Ascending aorta (tissue), 2 donors: ENCODE data around the gene PARVB. TPM values are rescaled to one million over a fixed set of nuclear protein-coding genes. Genes with fewer than 3 reads are reported as not detected.

ENCODE experiments used
- DNase-seq, 2 donors: peaks; one replicate each; pipeline ENCODE4 v3.0.0-alpha.2; 2019; ENCODE audit warnings: low spot score in 2 of 2
- H3K27ac ChIP-seq, 2 donors: fragments of 200-600 bp; sonication (generic); one replicate each; pipeline ENCODE4 v1.5.1; 2016 to 2017; ENCODE audit warnings: mild to moderate bottlenecking in 1 of 2
- H3K27me3 ChIP-seq: fragments of 200-600 bp; sonication (generic); one replicate; pipeline ENCODE4 v1.5.1; 2017
- H3K36me3 ChIP-seq, 2 donors: fragments of 200-600 bp; sonication (generic); one replicate each; pipeline ENCODE4 v1.5.1; 2016
- H3K4me1 ChIP-seq, 2 donors: fragments of 200-600 bp; sonication (generic); one replicate each; pipeline ENCODE4 v1.5.1; 2016 to 2017; ENCODE audit warnings: mild to moderate bottlenecking in 1 of 2
- H3K4me3 ChIP-seq, 2 donors: fragments of 200-600 bp; sonication (generic); one replicate each; pipeline ENCODE4 v1.5.1; 2016 to 2017; ENCODE audit warnings: mild to moderate bottlenecking in 1 of 2
- H3K9me3 ChIP-seq, 2 donors: fragments of 200-600 bp; sonication (generic); one replicate each; pipeline ENCODE4 v1.5.1; 2016
- intact Hi-C: fragments of 100-400 bp; cut with DNase I; formaldehyde crosslinking; loops from one replicate; pipeline ENCODE4 v1.15.1; 2023
- total RNA-seq: library from RNA; depleted of rRNA; stranded (reverse); fragments of >200 nt; gene quantifications from one replicate; pipeline ENCODE4 v1.1.0, GENCODE V29; 2016
- TF ChIP-seq, protein P1 (sequence below), 3 experiments: fragments of 200-600 bp in 2 of 3; fragments of 450-650 bp in 1 of 3; sonication (generic) in 2 of 3; IDR thresholded peaks; one replicate each; pipeline ENCODE4 v1.5.1; 2016 to 2019; ENCODE audit warnings: antibody characterized with exemption in 3 of 3, mild to moderate bottlenecking in 1 of 3, moderate library complexity in 1 of 3

The PARVB gene
- total RNA-seq, 1 donor from 2014 or later = 33.8 TPM

DNA sequence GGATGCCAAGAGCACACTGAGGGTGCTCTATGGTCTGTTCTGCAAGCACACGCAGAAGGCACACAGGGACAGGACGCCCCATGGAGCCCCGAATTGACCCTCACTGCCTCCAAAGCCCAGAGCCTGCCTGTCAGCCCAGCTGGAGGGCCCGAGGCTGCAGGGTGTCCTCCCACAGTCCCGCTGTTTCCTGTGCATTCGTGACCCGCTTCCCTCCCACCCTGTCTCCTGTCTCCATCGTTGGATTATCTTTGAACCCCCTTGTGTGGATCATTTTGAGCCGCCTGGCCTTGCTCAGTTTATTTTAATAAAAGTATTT is 182.2 kb downstream of the PARVB start:
- peaks cover 0 to 12% of the 10 kb centered on the region in 2 donors for H3K9me3 ChIP-seq
- no peak for DNase-seq
- no peak overlapping the region for H3K4me3 ChIP-seq
- H3K4me1 ChIP-seq = peaks cover 6 to 8% of the 10 kb centered on the region in 2 donors
- no peak overlapping the region for H3K27ac ChIP-seq
- no peaks in the 10 kb centered on the region for H3K36me3 ChIP-seq
- TF ChIP-seq, protein P1, sequence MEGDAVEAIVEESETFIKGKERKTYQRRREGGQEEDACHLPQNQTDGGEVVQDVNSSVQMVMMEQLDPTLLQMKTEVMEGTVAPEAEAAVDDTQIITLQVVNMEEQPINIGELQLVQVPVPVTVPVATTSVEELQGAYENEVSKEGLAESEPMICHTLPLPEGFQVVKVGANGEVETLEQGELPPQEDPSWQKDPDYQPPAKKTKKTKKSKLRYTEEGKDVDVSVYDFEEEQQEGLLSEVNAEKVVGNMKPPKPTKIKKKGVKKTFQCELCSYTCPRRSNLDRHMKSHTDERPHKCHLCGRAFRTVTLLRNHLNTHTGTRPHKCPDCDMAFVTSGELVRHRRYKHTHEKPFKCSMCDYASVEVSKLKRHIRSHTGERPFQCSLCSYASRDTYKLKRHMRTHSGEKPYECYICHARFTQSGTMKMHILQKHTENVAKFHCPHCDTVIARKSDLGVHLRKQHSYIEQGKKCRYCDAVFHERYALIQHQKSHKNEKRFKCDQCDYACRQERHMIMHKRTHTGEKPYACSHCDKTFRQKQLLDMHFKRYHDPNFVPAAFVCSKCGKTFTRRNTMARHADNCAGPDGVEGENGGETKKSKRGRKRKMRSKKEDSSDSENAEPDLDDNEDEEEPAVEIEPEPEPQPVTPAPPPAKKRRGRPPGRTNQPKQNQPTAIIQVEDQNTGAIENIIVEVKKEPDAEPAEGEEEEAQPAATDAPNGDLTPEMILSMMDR (IDR thresholded peaks at IDR 0.05) = no peak
- intact Hi-C loops = no loop called here
- no peaks in the 10 kb centered on the region for H3K27me3 ChIP-seq

DNA sequence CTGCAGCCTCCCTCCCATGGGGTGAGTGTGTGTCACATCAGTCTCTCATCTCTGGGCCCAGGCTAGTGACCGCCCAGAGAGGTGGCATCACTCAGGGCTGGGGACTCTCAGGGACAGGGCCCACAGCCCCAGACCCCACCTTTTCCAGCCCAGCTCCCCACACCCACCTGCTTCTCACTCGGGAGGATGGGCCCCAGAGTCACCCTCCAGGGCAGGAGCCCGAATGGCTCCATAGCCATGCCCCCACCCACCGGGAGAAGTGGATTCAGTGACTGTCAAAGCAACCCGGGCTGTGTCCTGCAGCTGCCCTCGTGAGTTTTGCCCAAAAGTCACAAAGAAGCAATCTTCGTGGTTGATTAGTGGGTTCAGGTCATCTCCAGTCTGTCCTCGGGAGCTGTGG is 182.6 kb downstream of the PARVB start:
- Histone ChIP-seq H3K27me3 (no peaks in the 10 kb centered on the region), H3K9me3 (peaks cover 0 to 12% of the 10 kb centered on the region in 2 donors), H3K36me3 (no peaks in the 10 kb centered on the region), H3K4me3 (no peak overlapping the region), H3K27ac (no peak overlapping the region), H3K4me1 (peaks cover 10 to 12% of the 10 kb centered on the region in 2 donors)
- TF ChIP-seq, protein P1 (IDR thresholded peaks at IDR 0.05) = no peak
- no peak for DNase-seq
- intact Hi-C loops = no loop called here

DNA sequence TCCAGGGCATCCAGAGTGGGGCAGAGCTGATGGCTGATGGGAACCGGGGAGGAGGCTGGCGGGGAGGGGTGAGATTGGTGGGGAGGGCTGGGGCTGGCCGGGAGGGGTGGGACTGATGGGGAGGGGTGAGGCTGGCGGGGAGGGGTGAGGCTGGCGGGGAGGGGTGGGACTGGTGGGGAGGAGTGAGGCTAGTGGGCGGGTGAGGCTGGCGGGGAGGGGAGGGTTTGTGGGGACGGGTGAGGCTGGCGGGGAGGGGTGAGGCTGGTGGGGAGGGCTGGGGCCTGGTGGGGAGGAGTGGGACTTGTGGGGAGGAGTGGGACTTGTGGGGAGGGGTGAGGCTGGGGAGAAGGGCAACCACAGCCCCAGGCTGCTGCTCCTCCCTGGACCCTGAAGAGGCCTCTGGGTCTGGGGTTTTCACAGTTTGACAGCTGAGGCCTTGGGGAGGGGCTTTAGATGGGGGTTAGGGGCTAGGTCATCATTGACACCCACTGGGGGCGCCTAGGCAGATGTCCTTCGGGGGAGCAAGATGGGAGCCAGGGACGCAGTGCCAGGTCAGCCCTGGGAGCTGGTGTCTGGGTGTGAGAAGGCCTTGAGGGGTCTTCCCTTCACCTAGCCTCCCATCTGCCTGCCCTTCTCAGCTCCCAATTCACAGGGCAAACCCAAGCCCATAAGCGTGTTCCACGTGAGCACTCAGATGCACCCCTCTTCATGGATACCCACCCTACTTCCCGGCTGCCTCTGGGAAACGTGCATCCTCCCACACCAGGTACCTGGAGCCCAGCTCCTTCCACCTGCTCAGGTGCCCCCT is 183.3 kb downstream of the PARVB start:
- TF ChIP-seq, protein P1 (IDR thresholded peaks at IDR 0.05) = no peak
- DNase-seq = no peak
- Histone ChIP-seq H3K27me3 (no peaks in the 10 kb centered on the region), H3K9me3 (peaks cover 0 to 12% of the 10 kb centered on the region in 2 donors), H3K4me1 (peaks cover 15 to 16% of the 10 kb centered on the region in 2 donors), H3K27ac (no peak overlapping the region), H3K4me3 (no peak overlapping the region), H3K36me3 (no peaks in the 10 kb centered on the region)
- intact Hi-C loops = no loop called here

DNA sequence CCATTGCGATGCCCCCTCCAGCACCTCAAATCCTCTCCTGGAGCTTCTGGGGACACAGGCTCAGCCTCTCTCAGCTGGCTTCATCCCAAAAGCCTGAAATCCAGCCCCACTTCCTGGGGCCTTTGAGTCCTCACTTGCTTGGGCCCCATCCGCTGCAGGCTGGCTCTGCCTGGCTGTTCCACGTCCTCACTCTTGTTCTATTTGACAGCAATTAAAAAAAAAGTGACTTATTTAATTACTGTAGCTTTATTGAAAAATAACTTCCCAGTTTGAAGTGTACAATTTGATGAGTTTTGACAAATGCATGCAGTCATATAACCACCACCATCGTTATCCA is 183.8 kb downstream of the PARVB start:
- no peak overlapping the region for H3K27ac ChIP-seq
- no peak overlapping the region for H3K4me3 ChIP-seq
- no peaks in the 10 kb centered on the region for H3K27me3 ChIP-seq
- H3K4me1 ChIP-seq = peaks cover 20 to 21% of the 10 kb centered on the region in 2 donors
- TF ChIP-seq, protein P1 (IDR thresholded peaks at IDR 0.05) = no peak
- intact Hi-C loops = no loop called here
- H3K36me3 ChIP-seq = no peaks in the 10 kb centered on the region
- DNase-seq = no peak
- H3K9me3 ChIP-seq = peaks cover 0 to 12% of the 10 kb centered on the region in 2 donors

DNA sequence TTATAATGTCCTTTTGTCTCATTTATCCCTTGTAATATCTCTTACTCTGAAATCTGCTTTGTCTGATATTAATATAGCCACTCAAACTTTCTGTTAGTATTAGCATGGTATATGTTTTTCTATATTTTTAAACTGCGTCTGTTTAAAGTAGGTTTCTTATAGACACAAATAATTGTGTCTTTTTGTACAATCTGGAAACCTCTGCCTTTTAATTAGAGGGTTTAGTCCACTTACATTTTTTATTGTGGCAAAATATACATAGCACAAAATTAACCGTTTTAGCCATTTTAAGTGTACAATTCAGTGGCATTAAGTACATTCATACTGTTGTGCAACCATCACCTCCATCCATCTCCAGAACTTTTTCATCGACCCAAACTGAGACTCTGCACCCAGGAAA is 185.2 kb downstream of the PARVB start:
- H3K27me3 ChIP-seq = no peaks in the 10 kb centered on the region
- peaks cover 0 to 12% of the 10 kb centered on the region in 2 donors for H3K9me3 ChIP-seq
- peaks cover 20 to 22% of the 10 kb centered on the region in 2 donors for H3K4me1 ChIP-seq
- intact Hi-C loops = no loop called here
- H3K27ac ChIP-seq = no peak overlapping the region
- DNase-seq = no peak
- no peak overlapping the region for H3K4me3 ChIP-seq
- TF ChIP-seq, protein P1 (IDR thresholded peaks at IDR 0.05) = no peak
- H3K36me3 ChIP-seq = no peaks in the 10 kb centered on the region
